ENCODE data around the gene IRF4.

IRF4 gene

GRCh38 chr6:391559-392440 lies at the start of gene IRF4:
TSS of gene IRF4 (plus strand) at chr6:391752. CDS start at chr6:393153, 1,401 bp downstream.
- peak within 1 kb of the TSS; percentile 99 for H3K4me3 ChIP-seq (ENCODE audit: low read depth, low read length)
- TF ChIP-seq, protein P1, sequence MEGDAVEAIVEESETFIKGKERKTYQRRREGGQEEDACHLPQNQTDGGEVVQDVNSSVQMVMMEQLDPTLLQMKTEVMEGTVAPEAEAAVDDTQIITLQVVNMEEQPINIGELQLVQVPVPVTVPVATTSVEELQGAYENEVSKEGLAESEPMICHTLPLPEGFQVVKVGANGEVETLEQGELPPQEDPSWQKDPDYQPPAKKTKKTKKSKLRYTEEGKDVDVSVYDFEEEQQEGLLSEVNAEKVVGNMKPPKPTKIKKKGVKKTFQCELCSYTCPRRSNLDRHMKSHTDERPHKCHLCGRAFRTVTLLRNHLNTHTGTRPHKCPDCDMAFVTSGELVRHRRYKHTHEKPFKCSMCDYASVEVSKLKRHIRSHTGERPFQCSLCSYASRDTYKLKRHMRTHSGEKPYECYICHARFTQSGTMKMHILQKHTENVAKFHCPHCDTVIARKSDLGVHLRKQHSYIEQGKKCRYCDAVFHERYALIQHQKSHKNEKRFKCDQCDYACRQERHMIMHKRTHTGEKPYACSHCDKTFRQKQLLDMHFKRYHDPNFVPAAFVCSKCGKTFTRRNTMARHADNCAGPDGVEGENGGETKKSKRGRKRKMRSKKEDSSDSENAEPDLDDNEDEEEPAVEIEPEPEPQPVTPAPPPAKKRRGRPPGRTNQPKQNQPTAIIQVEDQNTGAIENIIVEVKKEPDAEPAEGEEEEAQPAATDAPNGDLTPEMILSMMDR (IDR thresholded peaks at IDR 0.05; ENCODE audit: borderline replicate concordance, insufficient read depth, low read depth, low read length): no peak

DNA sequence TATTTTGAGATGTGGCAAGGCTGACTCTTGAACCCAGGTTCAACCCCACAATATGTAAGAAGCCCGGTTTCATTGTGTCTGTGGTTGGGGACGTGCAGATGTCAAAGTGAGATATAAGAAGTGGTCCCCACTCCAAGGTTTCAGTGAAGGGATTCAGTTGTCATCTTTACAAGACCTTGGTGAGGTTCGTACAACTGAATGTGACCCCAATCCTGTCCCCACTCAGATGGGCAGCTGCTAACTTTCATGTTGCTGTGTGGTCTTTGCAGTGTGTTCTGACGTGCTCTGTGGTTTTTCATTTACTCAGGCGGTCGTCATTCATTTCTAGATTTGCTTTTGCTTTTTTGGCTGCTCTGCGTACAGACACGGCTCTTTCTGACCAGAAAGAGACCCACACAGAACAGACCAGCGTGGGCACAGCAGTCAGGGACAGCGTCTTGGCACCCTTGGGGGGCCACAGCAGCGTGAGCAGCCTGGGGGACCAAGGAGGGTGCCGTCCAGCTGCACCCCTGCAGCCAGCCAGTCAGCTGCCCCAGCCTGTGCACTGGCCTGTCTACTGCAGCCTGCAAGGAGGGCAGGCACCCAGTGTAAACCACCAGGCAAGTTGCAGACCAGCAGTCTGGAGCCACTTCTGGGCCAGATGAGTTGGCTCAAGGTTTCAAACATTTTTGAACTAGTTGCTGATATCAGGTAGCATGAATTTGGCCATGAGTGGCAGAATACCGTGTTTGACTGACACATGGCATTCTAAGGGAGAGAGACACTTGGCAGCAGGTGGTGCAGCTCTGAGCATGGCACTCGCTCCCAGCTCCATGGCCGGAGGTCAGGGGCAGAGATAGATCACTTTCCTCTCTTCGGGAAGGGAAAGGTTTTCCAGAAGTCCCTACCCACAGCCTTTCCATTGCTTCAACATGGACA lies 49.4 kb upstream of the IRF4 start:
- TF ChIP-seq, protein P1 (IDR thresholded peaks at IDR 0.05; ENCODE audit: borderline replicate concordance, insufficient read depth, low read depth, low read length): no peak
- H3K4me3 ChIP-seq (ENCODE audit: low read depth, low read length): no peak overlapping the region

DNA sequence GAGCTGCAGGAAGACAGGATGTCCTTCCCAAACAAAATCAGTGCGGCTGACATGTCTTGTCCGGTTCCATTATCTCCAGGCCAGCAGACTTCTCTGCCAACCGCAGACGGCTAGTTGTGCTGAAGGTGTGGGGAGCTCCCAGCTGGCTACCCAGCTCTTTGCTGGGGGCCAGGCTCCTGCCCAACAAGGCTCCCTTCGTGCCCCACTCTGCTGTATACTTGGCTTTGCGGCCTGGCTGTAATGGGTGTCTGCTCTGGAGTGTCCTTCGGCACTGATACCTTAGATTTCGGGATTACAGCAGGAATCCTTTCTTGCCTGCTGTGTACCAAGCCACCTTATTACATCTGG lies 48.7 kb upstream of the IRF4 start:
- no peak overlapping the region for H3K4me3 ChIP-seq (ENCODE audit: low read depth, low read length)
- TF ChIP-seq, protein P1 (IDR thresholded peaks at IDR 0.05; ENCODE audit: borderline replicate concordance, insufficient read depth, low read depth, low read length): no peak

- no peak overlapping the region for H3K4me3 ChIP-seq (ENCODE audit: low read depth, low read length)
- TF ChIP-seq, protein P1 (IDR thresholded peaks at IDR 0.05; ENCODE audit: borderline replicate concordance, insufficient read depth, low read depth, low read length): no peak
These were observed 48.2 kb upstream of the IRF4 start for GRCh38 chr6:343226-343935.

- TF ChIP-seq, protein P1 (IDR thresholded peaks at IDR 0.05; ENCODE audit: borderline replicate concordance, insufficient read depth, low read depth, low read length): no peak
These were observed 47.4 kb upstream of the IRF4 start for GRCh38 chr6:343960-344815.

DNA sequence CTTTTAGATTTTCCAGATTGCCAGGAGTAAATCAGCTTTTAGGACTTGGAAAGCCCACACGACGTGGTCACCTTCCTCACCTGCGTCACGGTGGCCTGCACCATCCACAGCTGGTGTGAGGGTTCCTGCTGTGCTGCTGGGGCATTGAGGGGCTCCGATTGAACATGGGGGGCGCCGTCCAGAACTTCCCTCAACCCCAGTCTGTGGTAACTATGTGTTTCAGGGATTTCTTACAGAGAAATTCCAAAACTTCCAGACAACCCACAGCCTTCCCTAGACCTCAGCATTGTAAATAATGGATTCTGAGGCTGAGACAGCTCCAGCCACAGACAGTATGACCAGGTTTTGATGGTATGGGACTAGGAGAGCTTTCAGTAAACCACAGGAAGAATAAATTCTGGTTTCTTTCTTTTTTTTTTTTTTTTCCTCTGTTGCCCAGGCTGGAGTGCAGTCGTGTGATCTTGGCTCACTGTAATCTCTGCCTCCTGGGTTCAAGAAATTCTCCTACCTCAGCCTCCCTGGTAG lies 46.7 kb upstream of the IRF4 start:
- no peak overlapping the region for H3K4me3 ChIP-seq (ENCODE audit: low read depth, low read length)
- TF ChIP-seq, protein P1 (IDR thresholded peaks at IDR 0.05; ENCODE audit: borderline replicate concordance, insufficient read depth, low read depth, low read length): no peak

More at GRCh38 chr6:343960-344815, 47.4 kb upstream of the IRF4 start:
- no peak overlapping the region for H3K4me3 ChIP-seq (ENCODE audit: low read depth, low read length)
